Brain microvascular endothelial cell (primary cell): ENCODE data around the gene NOP9.

Experiments used
- DNase-seq: peaks from one replicate; pipeline ENCODE4 v3.0.0-alpha.2; 2020
- H3K27ac ChIP-seq: fragments of 250-450 bp; sonication (Bioruptor Pico); 2 replicates; pipeline ENCODE4 v1.5.1; 2020; ENCODE audit warnings: mild to moderate bottlenecking, moderate library complexity
- H3K27me3 ChIP-seq: fragments of 250-450 bp; sonication (Bioruptor Pico); replicated peaks from 2 replicates; pipeline ENCODE4 v1.5.1; 2020; ENCODE audit warnings: mild to moderate bottlenecking
- H3K36me3 ChIP-seq: fragments of 250-450 bp; sonication (Bioruptor Pico); replicated peaks from 2 replicates; pipeline ENCODE4 v1.5.1; 2020; ENCODE audit warnings: mild to moderate bottlenecking
- H3K4me3 ChIP-seq: 2 replicates; pipeline ENCODE4 v1.5.1; 2011; ENCODE audit warnings: low read depth, mild to moderate bottlenecking, control low read depth, low read length, moderate library complexity
- CTCF ChIP-seq: IDR thresholded peaks from 2 replicates; pipeline ENCODE4 v1.5.1; 2011; ENCODE audit warnings: low read depth, mild to moderate bottlenecking, moderate library complexity, low read length, control low read depth, inconsistent platforms; ENCODE audit errors: missing control alignments
- in situ Hi-C: cut with HindIII; loops from 2 replicates; pipeline ENCODE4 v1.10.0; 2017; ENCODE audit warnings: low sequenced_read_pairs, low pct_ligation_motif_present

Gene NOP9

DNA sequence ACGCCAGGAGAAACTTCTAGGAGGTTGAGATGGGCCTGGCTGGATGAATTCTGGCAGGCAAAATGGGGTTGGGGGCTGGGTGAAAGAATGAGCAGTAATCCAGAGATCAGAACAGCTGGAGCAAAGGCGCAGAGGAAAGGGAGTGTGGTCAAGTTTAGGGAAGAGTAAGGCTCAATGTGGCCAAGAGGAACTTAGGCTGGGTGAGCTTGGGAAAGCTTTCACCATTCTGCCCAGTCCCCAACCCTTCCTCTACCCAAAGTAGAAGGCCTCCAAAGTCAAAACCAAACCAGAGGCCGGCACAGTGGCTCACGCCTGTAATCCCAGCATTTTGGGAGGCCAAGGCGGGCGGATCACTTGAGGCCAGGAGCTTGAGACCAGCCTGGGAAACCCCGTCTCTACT is 18.0 kb upstream of the NOP9 start:
- in situ Hi-C loops: no loop called here
- no peak for DNase-seq
- no peak for TF ChIP-seq CTCF
- Histone ChIP-seq H3K4me3 (no peak overlapping the region), H3K27ac (no peak overlapping the region), H3K36me3 (no peaks in the 10 kb centered on the region), H3K27me3 (no peaks in the 10 kb centered on the region)

DNA sequence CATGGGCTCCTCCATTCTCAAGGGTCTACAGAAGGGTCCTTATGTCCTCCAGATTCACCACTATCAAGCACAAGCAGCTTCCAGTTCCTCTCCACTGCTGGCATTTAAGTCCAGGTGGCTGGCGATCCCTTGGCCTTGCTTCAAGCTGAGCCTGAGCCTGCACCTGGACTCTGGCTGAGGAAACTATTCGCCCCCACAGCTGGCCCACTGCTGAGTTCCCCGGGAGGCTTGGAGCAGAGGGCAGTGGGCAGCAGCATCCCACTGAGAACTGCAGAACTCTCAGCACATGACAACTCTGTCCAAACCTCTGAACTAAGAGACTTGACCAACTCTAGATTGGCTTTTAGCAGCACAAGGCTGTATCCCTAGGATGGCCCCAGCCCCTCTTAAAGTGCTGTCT is 16.9 kb upstream of the NOP9 start:
- no peak overlapping the region for H3K4me3 ChIP-seq
- H3K27me3 ChIP-seq: no peaks in the 10 kb centered on the region
- H3K36me3 ChIP-seq: no peaks in the 10 kb centered on the region
- no peak for TF ChIP-seq CTCF
- no peak for DNase-seq
- in situ Hi-C loops: no loop called here
- no peak overlapping the region for H3K27ac ChIP-seq

DNA sequence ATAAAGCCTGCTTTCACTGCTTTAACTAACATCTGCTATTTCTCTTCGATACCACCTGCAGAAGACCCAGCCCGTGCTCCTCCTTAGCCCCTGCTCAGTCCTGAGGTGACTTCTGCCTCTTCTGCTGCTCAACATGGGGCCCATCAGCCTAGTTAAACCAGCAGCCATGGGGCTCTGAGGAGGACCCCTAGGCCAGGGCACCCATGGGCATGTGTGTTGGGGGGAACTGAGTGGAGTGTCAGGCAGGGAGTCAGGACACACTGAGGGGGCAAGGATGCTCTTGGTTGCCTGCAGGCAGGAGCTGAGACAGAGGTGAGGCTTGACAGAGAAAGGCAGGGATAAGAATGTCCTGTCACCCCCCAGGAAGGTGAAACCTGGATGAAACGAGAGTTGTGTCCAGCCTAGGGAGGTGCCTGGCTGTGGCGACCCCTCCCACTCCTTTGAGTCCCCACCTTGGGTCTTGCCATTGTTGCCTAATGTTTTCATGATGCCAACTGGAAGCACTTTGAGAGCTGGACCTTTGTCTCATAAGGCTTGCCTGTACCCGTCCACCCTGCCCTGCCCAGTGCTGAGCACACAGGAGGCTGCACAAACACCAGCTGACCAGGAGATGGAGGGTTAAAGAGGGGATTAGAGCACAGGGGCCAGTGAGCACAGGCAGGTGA is 15.7 kb upstream of the NOP9 start:
- Histone ChIP-seq H3K36me3 (no peaks in the 10 kb centered on the region), H3K27me3 (no peaks in the 10 kb centered on the region), H3K27ac (no peak overlapping the region), H3K4me3 (no peak overlapping the region)
- no peak for DNase-seq
- TF ChIP-seq CTCF: no peak
- in situ Hi-C loops: no loop called here

DNA sequence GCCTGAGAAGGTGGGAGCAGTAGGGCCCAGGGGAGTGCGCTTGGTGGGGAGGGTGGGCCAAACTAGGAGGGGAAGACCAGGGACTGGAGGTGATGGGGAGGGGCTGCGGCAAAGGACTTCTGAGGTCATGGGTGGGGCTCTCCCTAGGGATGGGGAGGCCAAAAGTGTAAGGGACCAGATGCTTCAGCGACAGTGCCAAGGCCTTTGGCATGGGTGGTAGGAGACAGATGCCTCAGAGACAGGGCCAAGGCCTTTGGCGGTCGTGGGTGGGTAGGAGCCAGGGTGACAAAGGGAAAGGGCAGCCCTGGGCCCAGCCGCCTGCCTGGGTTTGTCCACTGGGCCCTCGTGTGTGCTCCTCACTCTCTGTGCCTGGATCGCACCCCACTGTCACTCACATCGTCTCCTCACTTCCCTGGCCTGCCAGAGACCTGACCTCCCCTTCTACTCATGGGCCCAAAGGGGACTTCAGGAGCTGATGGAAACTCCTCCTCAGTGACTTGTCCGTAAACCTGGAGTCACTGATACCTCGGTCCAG is 15.1 kb upstream of the NOP9 start:
- TF ChIP-seq CTCF: no peak
- in situ Hi-C loops: no loop called here
- Histone ChIP-seq H3K36me3 (no peaks in the 10 kb centered on the region), H3K27me3 (no peaks in the 10 kb centered on the region), H3K27ac (no peak overlapping the region), H3K4me3 (no peak overlapping the region)
- no peak for DNase-seq

DNA sequence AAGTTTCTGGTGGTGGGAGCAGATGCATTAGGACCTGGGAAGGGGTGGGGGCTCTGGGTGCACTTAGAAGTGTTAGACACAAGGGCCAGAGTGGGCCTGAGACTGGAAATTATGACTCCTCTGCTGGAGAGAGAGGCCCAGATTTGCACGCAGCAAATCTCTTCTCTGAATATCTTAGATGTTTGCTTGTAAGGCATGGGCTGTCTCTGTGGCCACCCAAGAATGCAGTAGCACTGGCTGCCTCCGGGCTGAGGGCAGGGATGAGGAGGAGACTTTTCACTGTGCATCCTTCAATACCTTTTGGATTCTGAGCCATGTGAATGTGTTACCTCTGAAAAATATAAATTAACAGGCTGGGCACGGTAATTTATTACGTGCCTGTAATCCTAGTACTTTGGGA is 14.3 kb upstream of the NOP9 start:
- Histone ChIP-seq H3K27ac (no peak overlapping the region), H3K27me3 (no peaks in the 10 kb centered on the region)
- in situ Hi-C loops: no loop called here

More for the DNA sequence above, 14.3 kb upstream of the NOP9 start:
- DNase-seq: no peak
- Histone ChIP-seq H3K36me3 (peaks cover 5% of the 10 kb centered on the region), H3K4me3 (no peak overlapping the region)
- TF ChIP-seq CTCF: no peak
